ENCODE data around the gene MMEL1.

Gene MMEL1

GRCh38 chr1:2603521-2604155, 29.2 kb downstream of the MMEL1 start:
- no peak for DNase-seq

- no peak for DNase-seq
These were observed 29.8 kb downstream of the MMEL1 start for GRCh38 chr1:2602866-2603520.

- no peak for DNase-seq
These were observed 30.4 kb downstream of the MMEL1 start for GRCh38 chr1:2602311-2602835.

- DNase-seq: no peak
These were observed 31.0 kb downstream of the MMEL1 start for GRCh38 chr1:2601721-2602303.

- no peak for DNase-seq
These were observed 34.4 kb downstream of the MMEL1 start for GRCh38 chr1:2598329-2598931.

- DNase-seq: no peak
These were observed 35.1 kb downstream of the MMEL1 start for GRCh38 chr1:2597441-2598328.

GRCh38 chr1:2596530-2597333, 36.1 kb downstream of the MMEL1 start:
- no peak for DNase-seq

GRCh38 chr1:2595812-2596529, 36.8 kb downstream of the MMEL1 start:
- DNase-seq: no peak

- DNase-seq: no peak
These were observed 37.5 kb downstream of the MMEL1 start for GRCh38 chr1:2595261-2595811.

- no peak for DNase-seq
These were observed 38.1 kb downstream of the MMEL1 start for GRCh38 chr1:2594641-2595131.

- no peak for DNase-seq
These were observed 38.7 kb downstream of the MMEL1 start for GRCh38 chr1:2594001-2594640.

- no peak for DNase-seq
These were observed 39.5 kb downstream of the MMEL1 start for GRCh38 chr1:2593251-2593878.

- no peak for DNase-seq
These were observed 40.1 kb downstream of the MMEL1 start for GRCh38 chr1:2592672-2593071.

- DNase-seq: no peak
These were observed 41.1 kb downstream of the MMEL1 start for GRCh38 chr1:2591581-2592261.

- no peak for DNase-seq
These were observed 41.6 kb downstream of the MMEL1 start for GRCh38 chr1:2591233-2591580.

GRCh38 chr1:2590233-2591141, 42.3 kb downstream of the MMEL1 start:
- no peak for DNase-seq

GRCh38 chr1:2589431-2590232, 43.2 kb downstream of the MMEL1 start:
- no peak for DNase-seq
